ENCODE results near the gene CCDC136.

The CCDC136 gene

GRCh38 chr7:128839751-128840177, 48.0 kb downstream of the CCDC136 start:
- Mint-ChIP-seq H3K4me1 (ENCODE audit: low read depth) (no peaks in the 10 kb centered on the region), H3K27me3 (no peaks in the 10 kb centered on the region), H3K4me3 (no peak overlapping the region), H3K27ac (no peak overlapping the region), H3K9me3 (no peaks in the 10 kb centered on the region), H3K36me3 (ENCODE audit: low read depth) (no peaks in the 10 kb centered on the region)

- Mint-ChIP-seq H3K9me3 (no peaks in the 10 kb centered on the region), H3K27me3 (no peaks in the 10 kb centered on the region), H3K36me3 (ENCODE audit: low read depth) (no peaks in the 10 kb centered on the region), H3K4me3 (no peak overlapping the region), H3K27ac (no peak overlapping the region), H3K4me1 (ENCODE audit: low read depth) (no peaks in the 10 kb centered on the region)
Observed at GRCh38 chr7:128840326-128841170, 48.8 kb downstream of the CCDC136 start.

GRCh38 chr7:128841171-128841690, 49.5 kb downstream of the CCDC136 start:
- no peak overlapping the region for H3K4me3 Mint-ChIP-seq
- H3K9me3 Mint-ChIP-seq, result no peaks in the 10 kb centered on the region
- no peaks in the 10 kb centered on the region for H3K27me3 Mint-ChIP-seq
- no peaks in the 10 kb centered on the region for H3K36me3 Mint-ChIP-seq (ENCODE audit: low read depth)
- no peaks in the 10 kb centered on the region for H3K4me1 Mint-ChIP-seq (ENCODE audit: low read depth)
- no peak overlapping the region for H3K27ac Mint-ChIP-seq

GRCh38 chr7:128841921-128842673, 50.3 kb downstream of the CCDC136 start:
- H3K9me3 Mint-ChIP-seq, result no peaks in the 10 kb centered on the region
- no peaks in the 10 kb centered on the region for H3K4me1 Mint-ChIP-seq (ENCODE audit: low read depth)
- H3K27me3 Mint-ChIP-seq, result no peaks in the 10 kb centered on the region
- no peak overlapping the region for H3K4me3 Mint-ChIP-seq
- no peaks in the 10 kb centered on the region for H3K36me3 Mint-ChIP-seq (ENCODE audit: low read depth)
- no peak overlapping the region for H3K27ac Mint-ChIP-seq

- H3K4me1 Mint-ChIP-seq (ENCODE audit: low read depth), result no peaks in the 10 kb centered on the region
- peak overlapping the region; percentile 52 for H3K27ac Mint-ChIP-seq
- no peaks in the 10 kb centered on the region for H3K27me3 Mint-ChIP-seq
- no peak overlapping the region for H3K4me3 Mint-ChIP-seq
- no peaks in the 10 kb centered on the region for H3K36me3 Mint-ChIP-seq (ENCODE audit: low read depth)
- no peaks in the 10 kb centered on the region for H3K9me3 Mint-ChIP-seq
Observed at GRCh38 chr7:128842674-128843641, 51.2 kb downstream of the CCDC136 start.

- Mint-ChIP-seq H3K4me1 (ENCODE audit: low read depth) (no peaks in the 10 kb centered on the region), H3K36me3 (ENCODE audit: low read depth) (no peaks in the 10 kb centered on the region), H3K9me3 (no peaks in the 10 kb centered on the region), H3K27ac (no peak overlapping the region), H3K4me3 (no peak overlapping the region), H3K27me3 (no peaks in the 10 kb centered on the region)
Observed at GRCh38 chr7:128843938-128844621, 52.3 kb downstream of the CCDC136 start.

- no peaks in the 10 kb centered on the region for H3K4me1 Mint-ChIP-seq (ENCODE audit: low read depth)
- H3K27ac Mint-ChIP-seq, result no peak overlapping the region
- H3K9me3 Mint-ChIP-seq, result no peaks in the 10 kb centered on the region
- H3K4me3 Mint-ChIP-seq, result no peak overlapping the region
- H3K27me3 Mint-ChIP-seq, result no peaks in the 10 kb centered on the region
- no peaks in the 10 kb centered on the region for H3K36me3 Mint-ChIP-seq (ENCODE audit: low read depth)
Observed at GRCh38 chr7:128844777-128845311, 53.1 kb downstream of the CCDC136 start.

- Mint-ChIP-seq H3K36me3 (ENCODE audit: low read depth) (no peaks in the 10 kb centered on the region), H3K27ac (no peak overlapping the region), H3K27me3 (no peaks in the 10 kb centered on the region), H3K4me1 (ENCODE audit: low read depth) (no peaks in the 10 kb centered on the region), H3K4me3 (no peak overlapping the region), H3K9me3 (no peaks in the 10 kb centered on the region)
Observed at GRCh38 chr7:128845475-128845874, 53.7 kb downstream of the CCDC136 start.

- Mint-ChIP-seq H3K36me3 (ENCODE audit: low read depth) (no peaks in the 10 kb centered on the region), H3K4me1 (ENCODE audit: low read depth) (no peaks in the 10 kb centered on the region), H3K9me3 (no peaks in the 10 kb centered on the region), H3K27ac (no peak overlapping the region), H3K27me3 (no peaks in the 10 kb centered on the region), H3K4me3 (no peak overlapping the region)
Observed at GRCh38 chr7:128845987-128846386, 54.2 kb downstream of the CCDC136 start.

GRCh38 chr7:128846781-128847444, 55.1 kb downstream of the CCDC136 start:
- no peaks in the 10 kb centered on the region for H3K27me3 Mint-ChIP-seq
- H3K36me3 Mint-ChIP-seq (ENCODE audit: low read depth), result no peaks in the 10 kb centered on the region
- no peaks in the 10 kb centered on the region for H3K4me1 Mint-ChIP-seq (ENCODE audit: low read depth)
- H3K9me3 Mint-ChIP-seq, result no peaks in the 10 kb centered on the region
- H3K4me3 Mint-ChIP-seq, result no peak overlapping the region
- no peak overlapping the region for H3K27ac Mint-ChIP-seq

GRCh38 chr7:128847721-128848211, 56.0 kb downstream of the CCDC136 start:
- Mint-ChIP-seq H3K9me3 (no peaks in the 10 kb centered on the region), H3K4me1 (ENCODE audit: low read depth) (no peaks in the 10 kb centered on the region), H3K36me3 (ENCODE audit: low read depth) (no peaks in the 10 kb centered on the region), H3K4me3 (no peak overlapping the region), H3K27ac (no peak overlapping the region), H3K27me3 (no peaks in the 10 kb centered on the region)

- Mint-ChIP-seq H3K27me3 (no peaks in the 10 kb centered on the region), H3K4me3 (no peak overlapping the region), H3K9me3 (no peaks in the 10 kb centered on the region), H3K4me1 (ENCODE audit: low read depth) (no peaks in the 10 kb centered on the region), H3K36me3 (ENCODE audit: low read depth) (no peaks in the 10 kb centered on the region), H3K27ac (no peak overlapping the region)
Observed at GRCh38 chr7:128848289-128849155, 56.8 kb downstream of the CCDC136 start.

- Mint-ChIP-seq H3K9me3 (no peaks in the 10 kb centered on the region), H3K4me1 (ENCODE audit: low read depth) (no peaks in the 10 kb centered on the region), H3K4me3 (no peak overlapping the region), H3K27me3 (no peaks in the 10 kb centered on the region), H3K27ac (no peak overlapping the region), H3K36me3 (ENCODE audit: low read depth) (no peaks in the 10 kb centered on the region)
Observed at GRCh38 chr7:128849156-128849515, 57.4 kb downstream of the CCDC136 start.
